Adipose tissue (tissue), 3 donors: ENCODE measurements around the gene MICAL3. TPM values are rescaled to one million over a fixed set of nuclear protein-coding genes. Genes with fewer than 3 reads are reported as not detected.

ENCODE experiments used
- H3K27ac ChIP-seq: one replicate; pipeline ENCODE4 v1.5.1; 2013; ENCODE audit warnings: low read depth, low read length
- WGBS, 3 donors: extraction: QIAGEN DNeasy Blood & Tissue Kit; methylation state at CpG; one replicate each; pipeline ENCODE4 v1.1.7; 2013; 5-methylcytosine and 5-hydroxymethylcytosine counted together
- polyA plus RNA-seq, 3 donors: library from polyadenylated mRNA; stranded (reverse); fragments of 200-250 nt; gene quantifications; one replicate each; pipeline ENCODE4 v1.2.3, GENCODE V29; 2013
- donor health status: healthy with polysubstance abuse.
- donor health status: Bipolar disorder and iron deficiency.
- donor health status: healthy.

MICAL3 gene
- polyA plus RNA-seq, 3 donors = 7.9 to 12.1 (median 11.7) TPM

GRCh38 chr22:17915676-17916075 lies 108.7 kb downstream of the MICAL3 start:
- no peak overlapping the region for H3K27ac ChIP-seq
- WGBS, 3 donors = 86 to 93% (median 93%) methylated on average over 7 of the region's 7 CpGs

GRCh38 chr22:17915188-17915587 lies 109.2 kb downstream of the MICAL3 start:
- WGBS, 3 donors = 94 to 98% (median 97%) methylated on average over 10 of the region's 10 CpGs
- H3K27ac ChIP-seq = no peak overlapping the region

GRCh38 chr22:17914474-17914873 lies 109.9 kb downstream of the MICAL3 start:
- no peak overlapping the region for H3K27ac ChIP-seq
- 64 to 86% (median 80%) methylated on average over 3 of the region's 3 CpGs for WGBS, 3 donors

GRCh38 chr22:17913801-17914347 lies 110.5 kb downstream of the MICAL3 start:
- 88 to 92% (median 92%) methylated on average over 8 of the region's 8 CpGs for WGBS, 3 donors

GRCh38 chr22:17912945-17913721 lies 111.2 kb downstream of the MICAL3 start:
- no peak overlapping the region for H3K27ac ChIP-seq
- WGBS, 3 donors = 80 to 84% (median 84%) methylated on average over 12 of the region's 12 CpGs

More at GRCh38 chr22:17913801-17914347, 110.5 kb downstream of the MICAL3 start:
- no peak overlapping the region for H3K27ac ChIP-seq

GRCh38 chr22:17911887-17912286 lies 112.5 kb downstream of the MICAL3 start:
- H3K27ac ChIP-seq = no peak overlapping the region
- WGBS, 3 donors = 95 to 98% (median 96%) methylated on average over 4 of the region's 4 CpGs

GRCh38 chr22:17911312-17911705 lies 113.1 kb downstream of the MICAL3 start:
- no peak overlapping the region for H3K27ac ChIP-seq
- WGBS, 3 donors = 77 to 97% (median 91%) methylated on average over 6 of the region's 6 CpGs

- 30 to 44% (median 42%) methylated on average over 12 of the region's 12 CpGs for WGBS, 3 donors
- no peak overlapping the region for H3K27ac ChIP-seq
These were observed 113.6 kb downstream of the MICAL3 start for GRCh38 chr22:17910561-17911311.

GRCh38 chr22:17907748-17908051 lies 116.7 kb downstream of the MICAL3 start:
- WGBS, 3 donors = 80 to 92% (median 83%) methylated on average over 9 of the region's 9 CpGs
- H3K27ac ChIP-seq = no peak overlapping the region

- 75 to 88% (median 78%) methylated on average over 16 of the region's 16 CpGs for WGBS, 3 donors
- no peak overlapping the region for H3K27ac ChIP-seq
These were observed 117.2 kb downstream of the MICAL3 start for GRCh38 chr22:17906978-17907747.

- 95 to 97% (median 95%) methylated on average over 8 of the region's 8 CpGs for WGBS, 3 donors
- H3K27ac ChIP-seq = no peak overlapping the region
These were observed 118.9 kb downstream of the MICAL3 start for GRCh38 chr22:17905445-17905844.

GRCh38 chr22:17903564-17904295 lies 120.6 kb downstream of the MICAL3 start:
- 43 to 76% (median 72%) methylated on average over 10 of the region's 10 CpGs for WGBS, 3 donors
- no peak overlapping the region for H3K27ac ChIP-seq

- no peak overlapping the region for H3K27ac ChIP-seq
- WGBS, 3 donors = 94 to 97% (median 97%) methylated on average over 8 of the region's 8 CpGs
These were observed 121.4 kb downstream of the MICAL3 start for GRCh38 chr22:17902960-17903359.

GRCh38 chr22:17898375-17898774 lies 126.0 kb downstream of the MICAL3 start:
- H3K27ac ChIP-seq = no peak overlapping the region
- WGBS, 3 donors = 93 to 95% (median 95%) methylated on average over 8 of the region's 8 CpGs

- WGBS, 3 donors = 82 to 95% (median 83%) methylated on average over 4 of the region's 4 CpGs
- no peak overlapping the region for H3K27ac ChIP-seq
These were observed 126.5 kb downstream of the MICAL3 start for GRCh38 chr22:17897858-17898257.

- 86 to 89% (median 86%) methylated on average over 2 of the region's 2 CpGs for WGBS, 3 donors
- H3K27ac ChIP-seq = no peak overlapping the region
These were observed 126.9 kb downstream of the MICAL3 start for GRCh38 chr22:17897426-17897825.

- H3K27ac ChIP-seq = no peak overlapping the region
- 64 to 86% (median 78%) methylated on average over 14 of the region's 14 CpGs for WGBS, 3 donors
These were observed 127.8 kb downstream of the MICAL3 start for GRCh38 chr22:17896586-17896985.

- H3K27ac ChIP-seq = no peak overlapping the region
- 85 to 93% (median 88%) methylated on average over 7 of the region's 7 CpGs for WGBS, 3 donors
These were observed 130.3 kb downstream of the MICAL3 start for GRCh38 chr22:17893900-17894535.
